GM23248 (cell line): ENCODE results near the gene GLG1. TPM values are rescaled to one million over a fixed set of nuclear protein-coding genes. Genes with fewer than 3 reads are reported as not detected.
"Not testable (repeated sequence)": the region's sequence is repeated elsewhere in the genome, so short reads cannot be mapped to it uniquely, and the experiment has no call there.

Source experiments
- DNase-seq: peaks from one replicate; pipeline ENCODE4 v3.0.0-alpha.2; 2015
- H2AFZ ChIP-seq: fragments of 200-600 bp; sonication (generic); 2 replicates; pipeline ENCODE4 v1.6.1; 2016; ENCODE audit warnings: antibody characterized with exemption
- H3F3A ChIP-seq: fragments of 200-600 bp; sonication (generic); 2 replicates; pipeline ENCODE4 v1.6.1; 2016; ENCODE audit warnings: mild to moderate bottlenecking, antibody characterized with exemption, mixed run types; ENCODE audit not compliant: insufficient read depth
- H3K27ac ChIP-seq: fragments of 200-600 bp; sonication (generic); 2 replicates; pipeline ENCODE4 v1.5.1; 2016; ENCODE audit warnings: mild to moderate bottlenecking
- H3K27me3 ChIP-seq: fragments of 200-600 bp; sonication (generic); replicated peaks from 2 replicates; pipeline ENCODE4 v1.6.1; 2016; ENCODE audit warnings: mild to moderate bottlenecking; ENCODE audit not compliant: insufficient read depth
- H3K36me3 ChIP-seq: fragments of 200-600 bp; sonication (generic); 2 replicates; pipeline ENCODE4 v1.6.1; 2016; ENCODE audit warnings: low read depth, mild to moderate bottlenecking
- H3K4me1 ChIP-seq: fragments of 200-600 bp; sonication (generic); 2 replicates; pipeline ENCODE4 v1.6.1; 2016; ENCODE audit warnings: mild to moderate bottlenecking; ENCODE audit not compliant: insufficient read depth
- H3K4me2 ChIP-seq: fragments of 200-600 bp; sonication (generic); one replicate; pipeline ENCODE4 v1.6.1; 2016; ENCODE audit warnings: mild to moderate bottlenecking; ENCODE audit not compliant: unreplicated experiment
- H3K4me3 ChIP-seq: fragments of 200-600 bp; sonication (generic); 2 replicates; pipeline ENCODE4 v1.5.1; 2016; ENCODE audit warnings: mild to moderate bottlenecking
- H3K79me2 ChIP-seq: fragments of 200-600 bp; sonication (generic); 2 replicates; pipeline ENCODE4 v1.6.1; 2016; ENCODE audit warnings: mild to moderate bottlenecking; ENCODE audit not compliant: insufficient read depth
- H3K9ac ChIP-seq: fragments of 200-600 bp; sonication (generic); 2 replicates; pipeline ENCODE4 v1.6.1; 2016; ENCODE audit warnings: mild to moderate bottlenecking
- H3K9me2 ChIP-seq: fragments of 200-600 bp; sonication (generic); 2 replicates; pipeline ENCODE4 v1.6.1; 2016; ENCODE audit warnings: mixed run types, mild to moderate bottlenecking, moderate library complexity; ENCODE audit not compliant: insufficient read depth
- H3K9me3 ChIP-seq: fragments of 200-600 bp; sonication (generic); one replicate; pipeline ENCODE4 v1.6.1; 2017; ENCODE audit warnings: low read depth
- H4K20me1 ChIP-seq: fragments of 200-600 bp; sonication (generic); 2 replicates; pipeline ENCODE4 v1.6.0; 2016; ENCODE audit not compliant: insufficient read depth
- EZH2 ChIP-seq: fragments of 200-600 bp; sonication (generic); IDR thresholded peaks from 2 replicates; pipeline ENCODE4 v1.6.1; 2018; ENCODE audit warnings: antibody characterized with exemption, mild to moderate bottlenecking; ENCODE audit not compliant: insufficient read depth, poor library complexity, severe bottlenecking
- EZH2phosphoT487 ChIP-seq: fragments of 200-600 bp; sonication (generic); IDR thresholded peaks from 2 replicates; pipeline ENCODE4 v1.6.1; 2018; ENCODE audit warnings: antibody characterized with exemption, moderate library complexity, mild to moderate bottlenecking, low read depth; ENCODE audit not compliant: insufficient read depth
- WGBS, 2 experiments: methylation state at CpG; one replicate each; pipeline ENCODE4 v1.1.6; 2015 to 2017; ENCODE audit warnings: low lambda C conversion rate in 2 of 2, low coverage in 1 of 2; ENCODE audit errors: missing lambda C conversion rate in 2 of 2; 5-methylcytosine and 5-hydroxymethylcytosine counted together
- in situ Hi-C: fragments of 300-500 bp; cut with MboI; formaldehyde crosslinking; loops from 2 replicates; pipeline ENCODE4 v1.15.0; 2020
- polyA plus RNA-seq: library from polyadenylated mRNA; unstranded; fragments of >200 nt; fragmentation: Nextera tagmentation; extraction: Ambion mirVana; gene quantifications from 2 replicates; pipeline ENCODE4 v1.2.1, GENCODE V29; 2016
- total RNA-seq: library from RNA; depleted of rRNA; stranded (reverse); fragments of >200 nt; shearing (Covaris generic); gene quantifications from 2 replicates; pipeline ENCODE4 v1.2.3, GENCODE V29; 2014

Gene GLG1
- total and polyA plus RNA-seq, 2 experiments from 2014 or later = 136 to 145 TPM

GRCh38 chr16:74446866-74447265 lies 160.0 kb downstream of the GLG1 start:
- Histone ChIP-seq H3F3A (peaks cover 34% of the 10 kb centered on the region), H3K9ac (no peak overlapping the region), H4K20me1 (no peaks in the 10 kb centered on the region), H3K4me3 (no peak overlapping the region), H3K27me3 (no peaks in the 10 kb centered on the region), H3K36me3 (0 out of 2 replicates have a peak, but pooled peaks cover 5% of the 10 kb centered on the region), H3K4me1 (peaks cover 26% of the 10 kb centered on the region), H3K27ac (no peak overlapping the region), H2AFZ (no peak overlapping the region), H3K4me2 (no peak overlapping the region), H3K9me3 (no peaks in the 10 kb centered on the region), H3K9me2 (no peaks in the 10 kb centered on the region), H3K79me2 (peaks cover 11% of the 10 kb centered on the region)
- no peak for TF ChIP-seq EZH2
- no peak for TF ChIP-seq EZH2phosphoT487
- 96 to 98% methylated on average over 8 of the region's 8 CpGs for whole genome bisulfite sequencing, 2 experiments
- in situ Hi-C loops = no loop called here
- DNase-seq = no peak

GRCh38 chr16:74443624-74444346 lies 163.1 kb downstream of the GLG1 start:
- H3K9me2 ChIP-seq, H3K9me3 ChIP-seq, H3K9ac ChIP-seq, H3K27ac ChIP-seq, H3K36me3 ChIP-seq, H2AFZ ChIP-seq, in situ Hi-C loops, H3K4me1 ChIP-seq, H3K4me2 ChIP-seq, H3K27me3 ChIP-seq, H3F3A ChIP-seq, H4K20me1 ChIP-seq, DNase-seq, H3K4me3 ChIP-seq: not testable (repeated sequence)
- WGBS, 2 experiments = 97 to 98% methylated on average over 13 of the region's 13 CpGs
- peaks cover 11% of the 10 kb centered on the region for H3K79me2 ChIP-seq

- peaks cover 10% of the 10 kb centered on the region; the same call in 1 of the 2 replicates for H3F3A ChIP-seq
- no peak for DNase-seq
- no peak overlapping the region for H3K9ac ChIP-seq
- H3K27me3 ChIP-seq = no peaks in the 10 kb centered on the region
- WGBS, 2 experiments = 66 to 72% methylated on average over 7 of the region's 7 CpGs
- H3K4me2 ChIP-seq = no peak overlapping the region
- no peaks in the 10 kb centered on the region for H3K4me1 ChIP-seq
- H3K79me2 ChIP-seq = no peaks in the 10 kb centered on the region
- H3K27ac ChIP-seq = no peak overlapping the region
- no peaks in the 10 kb centered on the region for H4K20me1 ChIP-seq
- in situ Hi-C loops = no loop called here
- 0 out of 2 replicates have a peak, but pooled peaks cover 7% of the 10 kb centered on the region for H3K36me3 ChIP-seq
- no peak overlapping the region for H2AFZ ChIP-seq
- no peak for TF ChIP-seq EZH2
- no peak for TF ChIP-seq EZH2phosphoT487
- H3K9me2 ChIP-seq = no peaks in the 10 kb centered on the region
- H3K9me3 ChIP-seq = no peaks in the 10 kb centered on the region
- H3K4me3 ChIP-seq = no peak overlapping the region
Measured at GRCh38 chr16:74439685-74440084, 167.2 kb downstream of the GLG1 start.

- Histone ChIP-seq H3K36me3 (0 out of 2 replicates have a peak, but pooled peaks cover 7% of the 10 kb centered on the region), H3K4me3 (no peak overlapping the region), H3K27me3 (no peaks in the 10 kb centered on the region), H3K9me3 (no peaks in the 10 kb centered on the region), H3K79me2 (no peaks in the 10 kb centered on the region), H3K9me2 (no peaks in the 10 kb centered on the region), H3K4me1 (no peaks in the 10 kb centered on the region), H4K20me1 (no peaks in the 10 kb centered on the region), H3K4me2 (no peak overlapping the region), H3K27ac (no peak overlapping the region), H3F3A (peaks cover 10% of the 10 kb centered on the region; the same call in 1 of the 2 replicates), H3K9ac (no peak overlapping the region), H2AFZ (no peak overlapping the region)
- in situ Hi-C loops = no loop called here
- WGBS, 2 experiments = 77 to 80% methylated on average over 7 of the region's 7 CpGs
- DNase-seq = no peak
- TF ChIP-seq EZH2phosphoT487 = no peak
Measured at GRCh38 chr16:74438492-74438979, 168.4 kb downstream of the GLG1 start.

GRCh38 chr16:74431516-74431915 lies 175.4 kb downstream of the GLG1 start:
- Histone ChIP-seq H3K36me3 (no peaks in the 10 kb centered on the region), H3K27me3 (no peaks in the 10 kb centered on the region), H3F3A (peaks cover 10% of the 10 kb centered on the region; the same call in 1 of the 2 replicates), H3K4me3 (no peak overlapping the region), H3K9me2 (no peaks in the 10 kb centered on the region), H3K79me2 (no peaks in the 10 kb centered on the region), H2AFZ (no peak overlapping the region), H3K9me3 (no peaks in the 10 kb centered on the region), H3K4me2 (no peak overlapping the region), H3K9ac (no peak overlapping the region), H3K4me1 (no peaks in the 10 kb centered on the region), H3K27ac (no peak overlapping the region), H4K20me1 (no peaks in the 10 kb centered on the region)
- TF ChIP-seq EZH2phosphoT487 (no peak), EZH2 (no peak)
- WGBS, 2 experiments = 81 to 83% methylated on average over 5 of the region's 5 CpGs
- DNase-seq = no peak
- in situ Hi-C loops = no loop called here

GRCh38 chr16:74430036-74430712 lies 176.7 kb downstream of the GLG1 start:
- H3K27me3 ChIP-seq, H2AFZ ChIP-seq, H3K9me2 ChIP-seq, H3K4me1 ChIP-seq, H3K9ac ChIP-seq, H3K36me3 ChIP-seq, H3K9me3 ChIP-seq, H4K20me1 ChIP-seq, H3K79me2 ChIP-seq, in situ Hi-C loops, H3K27ac ChIP-seq, H3K4me2 ChIP-seq, H3K4me3 ChIP-seq, H3F3A ChIP-seq: not testable (repeated sequence)
- WGBS, 2 experiments = 31 to 37% methylated on average over 12 to 13 of the region's 13 CpGs
- peak; percentile 52 for DNase-seq

GRCh38 chr16:74428493-74428892 lies 178.4 kb downstream of the GLG1 start:
- H3K27ac ChIP-seq, H3K9me3 ChIP-seq, H3K4me2 ChIP-seq, H4K20me1 ChIP-seq, H3K9me2 ChIP-seq, DNase-seq, H3K36me3 ChIP-seq, H3K4me3 ChIP-seq, H3K9ac ChIP-seq, H3K4me1 ChIP-seq, H3K79me2 ChIP-seq, in situ Hi-C loops, H2AFZ ChIP-seq, H3K27me3 ChIP-seq, H3F3A ChIP-seq: not testable (repeated sequence)
- 59 to 75% methylated on average over 2 to 4 of the region's 8 CpGs for WGBS, 2 experiments
